HepG2 (cell line): ENCODE results near the gene CDT1. TPM values are rescaled to one million over a fixed set of nuclear protein-coding genes. Genes with fewer than 3 reads are reported as not detected.
A peak's percentile ranks its signal among the peaks of the same experiment; 100 is the strongest.

Experiments
- ARID5B ChIP-seq: IDR thresholded peaks from 2 replicates; pipeline ENCODE4 v1.4.0; 2020; ENCODE audit warnings: mild to moderate bottlenecking, missing genetic modification reagents
- CENPX ChIP-seq: sonication (generic); formaldehyde crosslinking; IDR thresholded peaks from 2 replicates; pipeline ENCODE4 v1.9.0; 2021; ENCODE audit warnings: mild to moderate bottlenecking, missing genetic modification reagents, moderate library complexity
- DNMT1 ChIP-seq: sonication (generic); formaldehyde crosslinking; IDR thresholded peaks from 2 replicates; pipeline ENCODE4 v1.5.1; 2020; ENCODE audit warnings: mild to moderate bottlenecking, missing genetic modification reagents
- FOXP4 ChIP-seq: sonication (generic); formaldehyde crosslinking; IDR thresholded peaks from 2 replicates; pipeline ENCODE4 v1.4.0; 2020; ENCODE audit warnings: missing genetic modification reagents
- HNF4G ChIP-seq, 2 experiments: sonication (generic) in 1 of 2; formaldehyde crosslinking in 1 of 2; IDR thresholded peaks; 2 replicates each; pipeline versions ENCODE4 v1.4.0 to v1.6.1; 2011 to 2020; ENCODE audit warnings: borderline replicate concordance in 2 of 2, low read depth in 2 of 2, mild to moderate bottlenecking in 2 of 2, low read length in 1 of 2, missing genetic modification reagents in 1 of 2, moderate library complexity in 1 of 2
- MAF1 ChIP-seq: sonication (generic); formaldehyde crosslinking; IDR thresholded peaks from 2 replicates; pipeline ENCODE4 v1.5.0; 2020; ENCODE audit warnings: missing genetic modification reagents, borderline replicate concordance
- MED1 ChIP-seq: sonication (generic); formaldehyde crosslinking; IDR thresholded peaks from 2 replicates; pipeline ENCODE4 v1.4.0; 2020; ENCODE audit warnings: missing genetic modification reagents
- MXD1 ChIP-seq: sonication (generic); formaldehyde crosslinking; IDR thresholded peaks from 2 replicates; pipeline ENCODE4 v1.4.0; 2020; ENCODE audit warnings: mild to moderate bottlenecking, missing genetic modification reagents
- NCOA5 ChIP-seq: sonication (generic); formaldehyde crosslinking; IDR thresholded peaks from 2 replicates; pipeline ENCODE4 v1.4.0; 2020; ENCODE audit warnings: missing genetic modification reagents
- NCOR1 ChIP-seq: fragments of 200-600 bp; sonication (generic); IDR thresholded peaks from 2 replicates; pipeline ENCODE4 v1.7.0; 2017; ENCODE audit warnings: antibody characterized with exemption, low read length, borderline replicate concordance
- NKX3-1 ChIP-seq: sonication (generic); formaldehyde crosslinking; IDR thresholded peaks from 2 replicates; pipeline ENCODE4 v1.5.0; 2020; ENCODE audit warnings: missing genetic modification reagents
- ZBTB7B ChIP-seq: sonication (generic); formaldehyde crosslinking; IDR thresholded peaks from 2 replicates; pipeline ENCODE4 v1.4.0; 2020; ENCODE audit warnings: missing genetic modification reagents
- ZNF225 ChIP-seq: sonication (generic); formaldehyde crosslinking; IDR thresholded peaks from 2 replicates; pipeline ENCODE4 v1.4.0; 2020; ENCODE audit warnings: mild to moderate bottlenecking, missing genetic modification reagents
- ZNF260 ChIP-seq: sonication (generic); formaldehyde crosslinking; IDR thresholded peaks from 2 replicates; pipeline ENCODE4 v1.4.0; 2020; ENCODE audit warnings: missing genetic modification reagents, low read depth, mild to moderate bottlenecking, borderline replicate concordance
- ZNF598 ChIP-seq: sonication (generic); formaldehyde crosslinking; IDR thresholded peaks from 2 replicates; pipeline ENCODE4 v1.5.1; 2020; ENCODE audit warnings: mild to moderate bottlenecking, missing genetic modification reagents, borderline replicate concordance
- ZNF761 ChIP-seq: sonication (generic); formaldehyde crosslinking; conservative IDR thresholded peaks from 2 replicates; pipeline ENCODE4 v1.4.0; 2020; ENCODE audit warnings: mild to moderate bottlenecking, missing genetic modification reagents
- ZSCAN31 ChIP-seq: sonication (generic); formaldehyde crosslinking; IDR thresholded peaks from 2 replicates; pipeline ENCODE4 v1.5.0; 2020; ENCODE audit warnings: low read depth, mild to moderate bottlenecking, missing genetic modification reagents
- polyA plus RNA-seq, 8 experiments: library from polyadenylated mRNA; depleted of rRNA in 3 of 8; stranded (reverse) in 7 of 8; unstranded in 1 of 8; fragments of >200 nt; fragmentation: Illumina TruSeq in 4 of 8; extraction: Trizol in 4 of 8; gene quantifications; 2 replicates each; pipeline versions ENCODE4 v1.2.1 to v1.2.3, GENCODE V29; 2011 to 2016; ENCODE audit warnings: low read depth in 4 of 8, missing spikeins in 1 of 8, mixed read lengths in 1 of 8; ENCODE audit not compliant: insufficient read depth in 1 of 8
- total RNA-seq, 5 experiments: library from RNA; depleted of rRNA; stranded (reverse); fragments of >200 nt; fragmentation: Illumina TruSeq; extraction: Trizol; gene quantifications; 2 replicates each; pipeline ENCODE4 v1.2.3, GENCODE V29; 2016; ENCODE audit warnings: low read depth in 1 of 5
- TF ChIP-seq, protein P1 (sequence below): sonication (generic); formaldehyde crosslinking; IDR thresholded peaks from 2 replicates; pipeline ENCODE4 v1.4.0; 2020; ENCODE audit warnings: missing genetic modification reagents, borderline replicate concordance

The CDT1 gene
- total and polyA plus RNA-seq, 2 of the 13 experiments (the other 11 are each of a cell fraction or from before 2014, with no cell fraction given) = 23.1 to 23.8 TPM

DNA sequence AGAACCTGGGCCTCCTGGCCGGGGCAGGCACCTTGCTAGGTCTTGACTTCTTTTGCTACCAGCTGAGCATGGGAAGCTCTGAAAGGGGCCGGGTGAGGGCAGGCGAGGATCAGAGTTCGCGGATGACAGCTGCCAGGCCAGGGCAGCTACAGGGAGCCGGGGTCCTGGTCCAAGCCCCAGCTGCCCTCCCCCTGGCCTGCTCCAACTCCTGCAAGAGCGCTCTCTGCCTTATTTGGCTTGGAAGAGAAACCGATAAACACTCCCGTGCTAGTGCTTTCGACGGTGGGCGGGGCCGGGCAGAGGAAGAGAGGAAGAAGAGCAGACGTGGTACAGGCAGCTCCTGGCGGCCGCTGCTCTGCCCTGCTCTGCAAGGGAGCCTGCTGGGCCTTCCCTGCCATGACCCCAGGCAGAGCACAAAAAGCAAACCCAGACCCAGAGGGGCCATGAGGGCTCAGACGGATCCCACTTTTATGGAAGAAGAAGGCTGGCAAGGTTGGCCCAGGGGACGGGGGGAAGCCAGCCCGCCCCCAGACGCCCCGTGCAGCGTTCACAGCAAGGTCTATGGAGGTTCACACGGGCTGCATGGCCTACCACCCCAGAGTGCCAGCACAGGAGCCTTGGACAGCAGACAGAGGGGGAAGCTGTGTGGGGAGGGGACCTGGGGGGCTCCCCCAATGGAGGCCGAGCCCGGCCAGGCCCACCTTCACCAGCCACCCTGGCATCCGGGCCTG, 44.2 kb upstream of the CDT1 start (continued):
- TF ChIP-seq ARID5B (CRISPR knock-in tag) (peak; percentile 68), NCOA5 (CRISPR knock-in tag) (no peak), ZNF225 (CRISPR knock-in tag) (no peak), MED1 (CRISPR knock-in tag) (peak; percentile 85), ZSCAN31 (CRISPR knock-in tag) (peak; percentile 91), ZNF761 (CRISPR knock-in tag) (no peak; the same call in 1 of the 2 replicates), CENPX (no peak), MXD1 (peak; percentile 6; the same call in 1 of the 2 replicates), MAF1 (CRISPR knock-in tag) (no peak), ZBTB7B (peak; percentile 88), ZNF598 (CRISPR knock-in tag) (peak; percentile 81; the same call in 1 of the 2 replicates), DNMT1 (CRISPR knock-in tag) (peak; percentile 86; the same call in 1 of the 2 replicates), NKX3-1 (CRISPR knock-in tag) (no peak), FOXP4 (CRISPR knock-in tag) (peak; percentile 86), HNF4G (IDR thresholded peaks at IDR 0.05; ENCODE audit: borderline replicate concordance, low read depth, low read length) (peak; percentile 48; the same call in 1 of the 2 replicates), HNF4G (CRISPR knock-in tag; IDR thresholded peaks at IDR 0.05; ENCODE audit: borderline replicate concordance, low read depth) (no peak; the same call in 1 of the 2 replicates), ZNF260 (CRISPR knock-in tag) (no peak), NCOR1 (no peak; the same call in 1 of the 2 replicates)
- TF ChIP-seq, protein P1, sequence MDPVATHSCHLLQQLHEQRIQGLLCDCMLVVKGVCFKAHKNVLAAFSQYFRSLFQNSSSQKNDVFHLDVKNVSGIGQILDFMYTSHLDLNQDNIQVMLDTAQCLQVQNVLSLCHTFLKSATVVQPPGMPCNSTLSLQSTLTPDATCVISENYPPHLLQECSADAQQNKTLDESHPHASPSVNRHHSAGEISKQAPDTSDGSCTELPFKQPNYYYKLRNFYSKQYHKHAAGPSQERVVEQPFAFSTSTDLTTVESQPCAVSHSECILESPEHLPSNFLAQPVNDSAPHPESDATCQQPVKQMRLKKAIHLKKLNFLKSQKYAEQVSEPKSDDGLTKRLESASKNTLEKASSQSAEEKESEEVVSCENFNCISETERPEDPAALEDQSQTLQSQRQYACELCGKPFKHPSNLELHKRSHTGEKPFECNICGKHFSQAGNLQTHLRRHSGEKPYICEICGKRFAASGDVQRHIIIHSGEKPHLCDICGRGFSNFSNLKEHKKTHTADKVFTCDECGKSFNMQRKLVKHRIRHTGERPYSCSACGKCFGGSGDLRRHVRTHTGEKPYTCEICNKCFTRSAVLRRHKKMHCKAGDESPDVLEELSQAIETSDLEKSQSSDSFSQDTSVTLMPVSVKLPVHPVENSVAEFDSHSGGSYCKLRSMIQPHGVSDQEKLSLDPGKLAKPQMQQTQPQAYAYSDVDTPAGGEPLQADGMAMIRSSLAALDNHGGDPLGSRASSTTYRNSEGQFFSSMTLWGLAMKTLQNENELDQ (CRISPR knock-in tag) = no peak
